HUES6 (cell line): ENCODE measurements around the gene HDDC2.

Experiments
- H3K27ac ChIP-seq: 2 replicates; pipeline ENCODE4 v1.7.0; 2013; ENCODE audit warnings: low read depth, mild to moderate bottlenecking, low read length, inconsistent platforms
- H3K27me3 ChIP-seq: 2 replicates; pipeline ENCODE4 v1.6.1; 2013; ENCODE audit warnings: low read length; ENCODE audit not compliant: control insufficient read depth, insufficient read depth
- H3K36me3 ChIP-seq: 2 replicates; pipeline ENCODE4 v1.6.1; 2013; ENCODE audit warnings: low read length; ENCODE audit not compliant: control insufficient read depth, insufficient read depth
- H3K4me1 ChIP-seq: 2 replicates; pipeline ENCODE4 v1.6.1; 2013; ENCODE audit warnings: low read length; ENCODE audit not compliant: control insufficient read depth, insufficient read depth
- H3K4me3 ChIP-seq: 2 replicates; pipeline ENCODE4 v1.5.1; 2013; ENCODE audit warnings: low read depth, low read length
- H3K9ac ChIP-seq: one replicate; pipeline ENCODE4 v1.6.1; 2013; ENCODE audit warnings: mild to moderate bottlenecking, low read length
- H3K9me3 ChIP-seq: 2 replicates; pipeline ENCODE4 v1.6.1; 2013; ENCODE audit warnings: low read depth, low read length; ENCODE audit not compliant: control insufficient read depth, insufficient read depth

HDDC2 gene

GRCh38 chr6:125270380-125270779, 31.4 kb downstream of the HDDC2 start:
- H3K27me3 ChIP-seq, result no peaks in the 10 kb centered on the region

GRCh38 chr6:125269328-125269985, 32.3 kb downstream of the HDDC2 start:
- Histone ChIP-seq H3K9me3 (no peaks in the 10 kb centered on the region), H3K4me1 (no peaks in the 10 kb centered on the region), H3K27ac (no peak overlapping the region), H3K27me3 (no peaks in the 10 kb centered on the region), H3K36me3 (peaks cover 21% of the 10 kb centered on the region), H3K4me3 (no peak overlapping the region), H3K9ac (no peak overlapping the region)

More at GRCh38 chr6:125270380-125270779, 31.4 kb downstream of the HDDC2 start:
- Histone ChIP-seq H3K4me1 (no peaks in the 10 kb centered on the region), H3K9me3 (no peaks in the 10 kb centered on the region), H3K36me3 (peaks cover 27% of the 10 kb centered on the region), H3K4me3 (no peak overlapping the region), H3K27ac (no peak overlapping the region), H3K9ac (no peak overlapping the region)

GRCh38 chr6:125268765-125269164, 33.0 kb downstream of the HDDC2 start:
- Histone ChIP-seq H3K27ac (no peak overlapping the region), H3K36me3 (peaks cover 17% of the 10 kb centered on the region), H3K4me3 (no peak overlapping the region), H3K9me3 (no peaks in the 10 kb centered on the region), H3K9ac (no peak overlapping the region), H3K4me1 (no peaks in the 10 kb centered on the region), H3K27me3 (no peaks in the 10 kb centered on the region)

GRCh38 chr6:125267806-125268523, 33.8 kb downstream of the HDDC2 start:
- no peak overlapping the region for H3K9ac ChIP-seq
- no peaks in the 10 kb centered on the region for H3K9me3 ChIP-seq
- 0 out of 2 replicates have a peak, but pooled peaks cover 1% of the 10 kb centered on the region for H3K4me1 ChIP-seq

GRCh38 chr6:125264476-125264875, 37.3 kb downstream of the HDDC2 start:
- 0 out of 2 replicates have a peak, but pooled peaks cover 5% of the 10 kb centered on the region for H3K4me1 ChIP-seq
- H3K36me3 ChIP-seq, result no peaks in the 10 kb centered on the region
- no peak overlapping the region for H3K27ac ChIP-seq
- no peaks in the 10 kb centered on the region for H3K27me3 ChIP-seq
- no peak overlapping the region for H3K9ac ChIP-seq
- no peaks in the 10 kb centered on the region for H3K9me3 ChIP-seq
- no peak overlapping the region for H3K4me3 ChIP-seq

More at GRCh38 chr6:125267806-125268523, 33.8 kb downstream of the HDDC2 start:
- Histone ChIP-seq H3K36me3 (peaks cover 10% of the 10 kb centered on the region), H3K27ac (no peak overlapping the region), H3K4me3 (no peak overlapping the region), H3K27me3 (no peaks in the 10 kb centered on the region)

- Histone ChIP-seq H3K9ac (no peak overlapping the region), H3K4me3 (no peak overlapping the region), H3K27ac (no peak overlapping the region)
These were observed 39.5 kb downstream of the HDDC2 start for GRCh38 chr6:125262016-125263013.

GRCh38 chr6:125259354-125259736, 42.4 kb downstream of the HDDC2 start:
- H3K27ac ChIP-seq, result no peak overlapping the region
- no peak overlapping the region for H3K9ac ChIP-seq
- H3K9me3 ChIP-seq, result no peaks in the 10 kb centered on the region
- 0 out of 2 replicates have a peak, but pooled peaks cover 5% of the 10 kb centered on the region for H3K4me1 ChIP-seq
- H3K27me3 ChIP-seq, result no peaks in the 10 kb centered on the region
- no peaks in the 10 kb centered on the region for H3K36me3 ChIP-seq
- H3K4me3 ChIP-seq, result no peak overlapping the region

More at GRCh38 chr6:125262016-125263013, 39.5 kb downstream of the HDDC2 start:
- H3K4me1 ChIP-seq, result 0 out of 2 replicates have a peak, but pooled peaks cover 5% of the 10 kb centered on the region
- no peaks in the 10 kb centered on the region for H3K27me3 ChIP-seq
- no peaks in the 10 kb centered on the region for H3K36me3 ChIP-seq
- no peaks in the 10 kb centered on the region for H3K9me3 ChIP-seq

- Histone ChIP-seq H3K27ac (no peak overlapping the region), H3K36me3 (no peaks in the 10 kb centered on the region), H3K9ac (no peak overlapping the region), H3K4me3 (no peak overlapping the region), H3K4me1 (0 out of 2 replicates have a peak, but pooled peaks cover 5% of the 10 kb centered on the region), H3K9me3 (no peaks in the 10 kb centered on the region), H3K27me3 (no peaks in the 10 kb centered on the region)
These were observed 43.0 kb downstream of the HDDC2 start for GRCh38 chr6:125258651-125259353.

GRCh38 chr6:125257351-125257750, 44.4 kb downstream of the HDDC2 start:
- no peak overlapping the region for H3K27ac ChIP-seq
- H3K9me3 ChIP-seq, result no peaks in the 10 kb centered on the region
- no peaks in the 10 kb centered on the region for H3K36me3 ChIP-seq
- H3K9ac ChIP-seq, result no peak overlapping the region
- H3K27me3 ChIP-seq, result no peaks in the 10 kb centered on the region
- H3K4me1 ChIP-seq, result 0 out of 2 replicates have a peak, but pooled peaks cover 3% of the 10 kb centered on the region
- H3K4me3 ChIP-seq, result no peak overlapping the region

- Histone ChIP-seq H3K4me3 (no peak overlapping the region), H3K27ac (no peak overlapping the region), H3K27me3 (no peaks in the 10 kb centered on the region), H3K9ac (no peak overlapping the region), H3K9me3 (no peaks in the 10 kb centered on the region), H3K4me1 (peaks cover 3% of the 10 kb centered on the region; the same call in 1 of the 2 replicates), H3K36me3 (no peaks in the 10 kb centered on the region)
These were observed 46.6 kb downstream of the HDDC2 start for GRCh38 chr6:125255201-125255600.
